ENCODE results near the gene HOXC6. TPM values are rescaled to one million over a fixed set of nuclear protein-coding genes. Genes with fewer than 3 reads are reported as not detected.

Gene HOXC6
- total and polyA plus RNA-seq, 2 of the 13 experiments (the other 11 are each of a cell fraction or from before 2014, with no cell fraction given) = not detected

DNA sequence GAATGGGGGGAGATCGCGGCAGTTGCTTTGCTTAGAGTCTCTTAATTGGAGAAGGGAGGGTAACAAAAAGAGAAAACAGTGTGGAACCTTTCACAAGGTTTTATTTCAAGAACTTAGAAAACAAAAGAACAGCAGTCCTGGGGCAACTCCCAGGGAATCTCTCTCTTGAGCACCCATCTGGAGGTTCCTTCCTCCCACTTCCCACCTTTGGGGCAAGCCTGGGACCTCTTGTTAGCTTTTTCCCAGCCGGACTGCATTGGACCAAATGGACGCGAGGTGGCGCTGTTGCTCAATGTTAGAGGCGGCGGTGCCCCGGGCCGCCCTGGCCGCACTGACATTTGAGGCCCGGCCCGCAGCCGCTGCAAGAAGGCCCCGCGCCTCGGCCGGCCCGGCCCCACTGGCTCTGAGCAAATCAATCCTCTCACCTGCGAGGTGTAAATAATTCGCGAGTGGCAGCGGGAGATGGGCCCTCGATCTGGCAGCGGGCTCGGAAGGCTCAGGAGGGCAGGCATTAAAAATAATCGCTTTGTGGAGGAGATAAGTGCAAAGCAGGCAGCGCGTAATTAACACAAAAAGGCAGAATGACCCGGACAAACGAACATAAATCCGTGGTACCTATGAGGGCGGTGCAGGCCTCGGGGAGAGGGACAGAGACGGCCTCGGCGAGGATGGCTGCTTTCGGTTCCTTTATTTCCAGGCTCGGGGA, 22.2 kb upstream of the HOXC6 start (continued):
- TF ChIP-seq, protein P1, sequence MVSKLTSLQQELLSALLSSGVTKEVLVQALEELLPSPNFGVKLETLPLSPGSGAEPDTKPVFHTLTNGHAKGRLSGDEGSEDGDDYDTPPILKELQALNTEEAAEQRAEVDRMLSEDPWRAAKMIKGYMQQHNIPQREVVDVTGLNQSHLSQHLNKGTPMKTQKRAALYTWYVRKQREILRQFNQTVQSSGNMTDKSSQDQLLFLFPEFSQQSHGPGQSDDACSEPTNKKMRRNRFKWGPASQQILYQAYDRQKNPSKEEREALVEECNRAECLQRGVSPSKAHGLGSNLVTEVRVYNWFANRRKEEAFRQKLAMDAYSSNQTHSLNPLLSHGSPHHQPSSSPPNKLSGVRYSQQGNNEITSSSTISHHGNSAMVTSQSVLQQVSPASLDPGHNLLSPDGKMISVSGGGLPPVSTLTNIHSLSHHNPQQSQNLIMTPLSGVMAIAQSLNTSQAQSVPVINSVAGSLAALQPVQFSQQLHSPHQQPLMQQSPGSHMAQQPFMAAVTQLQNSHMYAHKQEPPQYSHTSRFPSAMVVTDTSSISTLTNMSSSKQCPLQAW (CRISPR knock-in tag; IDR thresholded peaks at IDR 0.05) = peak; percentile 48; the same call in 1 of the 2 replicates
- 0 out of 4 replicates have a peak, but pooled peaks of 1 of the 2 experiments have one; percentile 19 for TF ChIP-seq KLF16 (CRISPR knock-in tag; IDR thresholded peaks at IDR 0.05)
- peak; percentile 96 for TF ChIP-seq RAD21 (CRISPR knock-in tag; IDR thresholded peaks at IDR 0.05)
- no peak for TF ChIP-seq ZBTB38 (CRISPR knock-in tag; IDR thresholded peaks at IDR 0.05)
- TF ChIP-seq KLF6 (CRISPR knock-in tag; IDR thresholded peaks at IDR 0.05) = no peak
- TF ChIP-seq PHF21A (CRISPR knock-in tag; IDR thresholded peaks at IDR 0.05) = peak; percentile 26; the same call in 1 of the 2 replicates
- TF ChIP-seq ATF1 (CRISPR knock-in tag; IDR thresholded peaks at IDR 0.05) = no peak
- TF ChIP-seq, protein P2, sequence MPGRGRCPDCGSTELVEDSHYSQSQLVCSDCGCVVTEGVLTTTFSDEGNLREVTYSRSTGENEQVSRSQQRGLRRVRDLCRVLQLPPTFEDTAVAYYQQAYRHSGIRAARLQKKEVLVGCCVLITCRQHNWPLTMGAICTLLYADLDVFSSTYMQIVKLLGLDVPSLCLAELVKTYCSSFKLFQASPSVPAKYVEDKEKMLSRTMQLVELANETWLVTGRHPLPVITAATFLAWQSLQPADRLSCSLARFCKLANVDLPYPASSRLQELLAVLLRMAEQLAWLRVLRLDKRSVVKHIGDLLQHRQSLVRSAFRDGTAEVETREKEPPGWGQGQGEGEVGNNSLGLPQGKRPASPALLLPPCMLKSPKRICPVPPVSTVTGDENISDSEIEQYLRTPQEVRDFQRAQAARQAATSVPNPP (CRISPR knock-in tag; IDR thresholded peaks at IDR 0.05) = no peak
- TF ChIP-seq YY1 (IDR thresholded peaks at IDR 0.05; ENCODE audit: insufficient read depth, insufficient replicate concordance, low read depth, low read length) = peak; percentile 35
- no peak for TF ChIP-seq ZNF292 (CRISPR knock-in tag; IDR thresholded peaks at IDR 0.05; ENCODE audit: borderline replicate concordance, low read depth)
- TF ChIP-seq, protein P3, sequence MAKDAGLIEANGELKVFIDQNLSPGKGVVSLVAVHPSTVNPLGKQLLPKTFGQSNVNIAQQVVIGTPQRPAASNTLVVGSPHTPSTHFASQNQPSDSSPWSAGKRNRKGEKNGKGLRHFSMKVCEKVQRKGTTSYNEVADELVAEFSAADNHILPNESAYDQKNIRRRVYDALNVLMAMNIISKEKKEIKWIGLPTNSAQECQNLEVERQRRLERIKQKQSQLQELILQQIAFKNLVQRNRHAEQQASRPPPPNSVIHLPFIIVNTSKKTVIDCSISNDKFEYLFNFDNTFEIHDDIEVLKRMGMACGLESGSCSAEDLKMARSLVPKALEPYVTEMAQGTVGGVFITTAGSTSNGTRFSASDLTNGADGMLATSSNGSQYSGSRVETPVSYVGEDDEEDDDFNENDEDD (CRISPR knock-in tag; IDR thresholded peaks at IDR 0.05; ENCODE audit: borderline replicate concordance) = 0 out of 2 replicates have a peak, but pooled peaks have one; percentile 30
- TF ChIP-seq NFE2L2 (IDR thresholded peaks at IDR 0.05; ENCODE audit: low read length) = no peak
- TF ChIP-seq ZNF790 (CRISPR knock-in tag; IDR thresholded peaks at IDR 0.05; ENCODE audit: borderline replicate concordance) = no peak
- no peak for TF ChIP-seq ZNF724P (CRISPR knock-in tag; IDR thresholded peaks at IDR 0.05; ENCODE audit: borderline replicate concordance)
- no peak for TF ChIP-seq NONO (IDR thresholded peaks at IDR 0.05)
- no peak for TF ChIP-seq NONO (CRISPR knock-in tag; conservative IDR thresholded peaks at IDR 0.05)
- no peak for TF ChIP-seq ARNT2 (CRISPR knock-in tag; IDR thresholded peaks at IDR 0.05; ENCODE audit: low read depth)
- TF ChIP-seq NBN (conservative IDR thresholded peaks at IDR 0.05) = no peak
- peak; percentile 37; the same call in 1 of the 2 replicates for TF ChIP-seq ZNF652 (CRISPR knock-in tag; IDR thresholded peaks at IDR 0.05; ENCODE audit: borderline replicate concordance, low read depth)
- no peak for TF ChIP-seq FIP1L1 (IDR thresholded peaks at IDR 0.05; ENCODE audit: borderline replicate concordance, insufficient read depth, low read depth, low read length)
- TF ChIP-seq, protein P4, sequence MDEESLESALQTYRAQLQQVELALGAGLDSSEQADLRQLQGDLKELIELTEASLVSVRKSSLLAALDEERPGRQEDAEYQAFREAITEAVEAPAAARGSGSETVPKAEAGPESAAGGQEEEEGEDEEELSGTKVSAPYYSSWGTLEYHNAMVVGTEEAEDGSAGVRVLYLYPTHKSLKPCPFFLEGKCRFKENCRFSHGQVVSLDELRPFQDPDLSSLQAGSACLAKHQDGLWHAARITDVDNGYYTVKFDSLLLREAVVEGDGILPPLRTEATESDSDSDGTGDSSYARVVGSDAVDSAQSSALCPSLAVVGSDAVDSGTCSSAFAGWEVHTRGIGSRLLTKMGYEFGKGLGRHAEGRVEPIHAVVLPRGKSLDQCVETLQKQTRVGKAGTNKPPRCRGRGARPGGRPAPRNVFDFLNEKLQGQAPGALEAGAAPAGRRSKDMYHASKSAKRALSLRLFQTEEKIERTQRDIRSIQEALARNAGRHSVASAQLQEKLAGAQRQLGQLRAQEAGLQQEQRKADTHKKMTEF (CRISPR knock-in tag; IDR thresholded peaks at IDR 0.05) = peak; percentile 45; the same call in 1 of the 2 replicates
- TF ChIP-seq, protein P5, sequence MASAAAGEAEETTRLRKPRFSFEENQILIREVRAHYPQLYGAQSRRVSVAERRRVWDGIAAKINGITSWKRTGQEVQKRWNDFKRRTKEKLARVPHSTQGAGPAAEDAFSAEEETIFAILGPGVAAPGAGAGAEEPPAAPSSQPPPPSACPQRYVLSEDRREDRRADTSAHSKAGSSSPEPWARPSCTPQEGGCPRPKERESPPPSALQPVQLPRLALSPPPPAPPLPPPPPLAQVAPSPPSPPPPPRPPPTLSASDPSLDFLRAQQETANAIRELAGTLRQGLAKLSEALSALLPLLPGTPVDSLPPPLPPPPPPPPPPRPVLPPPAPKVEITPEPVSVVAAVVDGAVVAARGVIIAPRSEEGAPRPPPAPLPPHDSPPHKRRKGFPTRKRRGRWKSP (CRISPR knock-in tag; IDR thresholded peaks at IDR 0.05) = no peak
- TF ChIP-seq ARID2 (CRISPR knock-in tag; IDR thresholded peaks at IDR 0.05; ENCODE audit: borderline replicate concordance) = peak; percentile 49; the same call in 1 of the 2 replicates
- TF ChIP-seq ZNF567 (CRISPR knock-in tag; IDR thresholded peaks at IDR 0.05; ENCODE audit: borderline replicate concordance) = no peak

All from HepG2 (cell line).